ENCODE measurements around the gene PZP.

DNA sequence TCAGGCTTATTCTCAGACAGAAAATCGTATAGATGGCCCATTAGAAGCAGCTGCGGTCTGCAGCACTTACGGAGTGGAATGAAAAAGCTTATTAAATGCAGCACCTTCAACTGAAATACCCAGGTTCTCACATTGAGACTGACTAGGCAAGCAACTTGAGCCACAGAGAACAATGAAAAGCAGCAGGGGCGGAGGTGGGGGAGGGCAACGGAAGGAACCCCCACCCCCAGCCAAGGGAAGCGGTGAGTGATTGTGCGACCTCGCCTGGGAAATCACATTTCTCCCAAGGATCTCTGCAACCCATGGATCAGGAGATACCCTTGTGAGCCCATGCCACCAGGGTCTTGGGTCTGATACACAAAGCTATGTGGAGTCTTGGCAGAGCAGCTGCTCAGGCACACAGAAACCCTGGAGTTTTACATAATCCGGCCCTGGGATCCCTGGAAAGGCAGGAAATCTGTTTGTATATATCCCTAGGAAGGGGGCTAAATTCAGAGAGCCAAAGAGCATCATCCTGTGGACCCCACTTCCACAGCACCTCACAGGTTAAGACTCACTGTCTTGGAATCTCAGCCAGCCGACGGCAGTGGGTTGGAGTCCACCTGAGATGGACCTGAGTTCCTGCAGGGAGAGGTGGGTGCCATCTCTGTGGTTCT lies 38.1 kb downstream of the PZP start:
- no peak for TF ChIP-seq CTCF (IDR thresholded peaks at IDR 0.05)
- no peak for TF ChIP-seq POLR2AphosphoS5 (IDR thresholded peaks at IDR 0.05)
- TF ChIP-seq EP300 (IDR thresholded peaks at IDR 0.05), result no peak
- no peak for TF ChIP-seq POLR2A (IDR thresholded peaks at IDR 0.05)
